ENCODE results near the gene KIT.

KIT gene

GRCh38 chr4:54708339-54709279, 50.9 kb downstream of the KIT start:
- no peak for DNase-seq

GRCh38 chr4:54709400-54709799, 51.6 kb downstream of the KIT start:
- DNase-seq: no peak

- no peak for DNase-seq
These were observed 54.4 kb downstream of the KIT start for GRCh38 chr4:54712206-54712605.

GRCh38 chr4:54714631-54715030, 56.9 kb downstream of the KIT start:
- DNase-seq: no peak

- no peak for DNase-seq
These were observed 58.8 kb downstream of the KIT start for GRCh38 chr4:54716478-54717065.

- no peak for DNase-seq
These were observed 59.9 kb downstream of the KIT start for GRCh38 chr4:54717694-54718093.

GRCh38 chr4:54719378-54719777, 61.6 kb downstream of the KIT start:
- DNase-seq: no peak

GRCh38 chr4:54723220-54723619, 65.5 kb downstream of the KIT start:
- no peak for DNase-seq

- DNase-seq: no peak
These were observed 66.1 kb downstream of the KIT start for GRCh38 chr4:54723820-54724219.

GRCh38 chr4:54726907-54727306, 69.2 kb downstream of the KIT start:
- DNase-seq: no peak

GRCh38 chr4:54727346-54727745, 69.6 kb downstream of the KIT start:
- DNase-seq: no peak

- no peak for DNase-seq
These were observed 70.6 kb downstream of the KIT start for GRCh38 chr4:54728368-54728767.

- DNase-seq: no peak
These were observed 71.5 kb downstream of the KIT start for GRCh38 chr4:54729256-54729655.

GRCh38 chr4:54730581-54730980, 72.8 kb downstream of the KIT start:
- DNase-seq: no peak

- no peak for DNase-seq
These were observed 73.8 kb downstream of the KIT start for GRCh38 chr4:54731552-54731951.

GRCh38 chr4:54731976-54732375, 74.2 kb downstream of the KIT start:
- no peak for DNase-seq

- DNase-seq: no peak
These were observed 79.7 kb downstream of the KIT start for GRCh38 chr4:54737421-54737820.

GRCh38 chr4:54741202-54741601, 83.4 kb downstream of the KIT start:
- no peak for DNase-seq

GRCh38 chr4:54742636-54743399, 85.1 kb downstream of the KIT start:
- no peak for DNase-seq

GRCh38 chr4:54743562-54743961, 85.8 kb downstream of the KIT start:
- no peak for DNase-seq

GRCh38 chr4:54744487-54744886, 86.7 kb downstream of the KIT start:
- DNase-seq: no peak

GRCh38 chr4:54745031-54745770, 87.4 kb downstream of the KIT start:
- no peak for DNase-seq

GRCh38 chr4:54746218-54746617, 88.5 kb downstream of the KIT start:
- no peak for DNase-seq

Data from SIG-M5 (cell line).